HepG2 (cell line): Measurements from ENCODE around the gene TBC1D2B. TPM values are rescaled to one million over a fixed set of nuclear protein-coding genes. Genes with fewer than 3 reads are reported as not detected.

Experiments
- ARNTL ChIP-seq: sonication (generic); formaldehyde crosslinking; IDR thresholded peaks from 2 replicates; pipeline ENCODE4 v1.4.0; 2020; ENCODE audit warnings: mild to moderate bottlenecking, missing genetic modification reagents
- CHD2 ChIP-seq: IDR thresholded peaks from 2 replicates; pipeline ENCODE4 v1.6.1; 2011; ENCODE audit warnings: low read depth, low read length, improper control_type of control experiment
- EED ChIP-seq: sonication (generic); formaldehyde crosslinking; IDR thresholded peaks from 2 replicates; pipeline ENCODE4 v1.5.0; 2020; ENCODE audit warnings: mild to moderate bottlenecking, missing genetic modification reagents
- FOXA3 ChIP-seq: IDR thresholded peaks from 2 replicates; pipeline ENCODE4 v1.6.1; 2016; ENCODE audit warnings: missing genetic modification reagents, missing compliant biosample characterization
- FOXM1 ChIP-seq: sonication (generic); formaldehyde crosslinking; IDR thresholded peaks from 2 replicates; pipeline ENCODE4 v1.5.0; 2020; ENCODE audit warnings: missing genetic modification reagents
- HDAC1 ChIP-seq: sonication (generic); formaldehyde crosslinking; IDR thresholded peaks from 2 replicates; pipeline ENCODE4 v1.5.1; 2020; ENCODE audit warnings: mild to moderate bottlenecking, missing genetic modification reagents
- HNF4A ChIP-seq: sonication (generic); formaldehyde crosslinking; IDR thresholded peaks from 2 replicates; pipeline ENCODE4 v1.4.0; 2020; ENCODE audit warnings: missing genetic modification reagents
- KLF12 ChIP-seq: sonication (generic); formaldehyde crosslinking; IDR thresholded peaks from 2 replicates; pipeline ENCODE4 v1.4.0; 2020; ENCODE audit warnings: missing genetic modification reagents, borderline replicate concordance
- MAZ ChIP-seq, 2 experiments: sonication (generic) in 1 of 2; formaldehyde crosslinking in 1 of 2; IDR thresholded peaks; 2 replicates each; pipeline versions ENCODE4 v1.5.0 to v1.6.1; 2012 to 2020; ENCODE audit warnings: low read depth in 2 of 2, mild to moderate bottlenecking in 2 of 2, borderline replicate concordance in 1 of 2, improper control_type of control experiment in 1 of 2, low read length in 1 of 2, missing genetic modification reagents in 1 of 2, moderate library complexity in 1 of 2
- MXI1 ChIP-seq: IDR thresholded peaks from 3 replicates; pipeline ENCODE4 v1.6.1; 2012; ENCODE audit warnings: low read depth, low read length, inconsistent platforms, borderline replicate concordance
- RCOR2 ChIP-seq: IDR thresholded peaks from 2 replicates; pipeline ENCODE4 v1.6.1; 2016; ENCODE audit warnings: missing biosample characterization, missing genetic modification reagents
- RFX1 ChIP-seq: fragments of 450-650 bp; IDR thresholded peaks from 2 replicates; pipeline ENCODE4 v1.6.1; 2017
- ZNF205 ChIP-seq: IDR thresholded peaks from 2 replicates; pipeline ENCODE4 v1.6.1; 2018; ENCODE audit warnings: missing biosample characterization, missing genetic modification reagents
- ZNF441 ChIP-seq: sonication (generic); formaldehyde crosslinking; IDR thresholded peaks from 2 replicates; pipeline ENCODE4 v1.7.0; 2021; ENCODE audit warnings: missing genetic modification reagents, borderline replicate concordance
- ZNF496 ChIP-seq: sonication (generic); formaldehyde crosslinking; IDR thresholded peaks from 2 replicates; pipeline ENCODE4 v1.8.1; 2023; ENCODE audit warnings: mild to moderate bottlenecking, moderate library complexity, missing genetic modification reagents; ENCODE audit not compliant: insufficient replicate concordance
- ZNF644 ChIP-seq: IDR thresholded peaks from 2 replicates; pipeline ENCODE4 v1.6.1; 2016; ENCODE audit warnings: low read depth
- ZNF761 ChIP-seq: sonication (generic); formaldehyde crosslinking; conservative IDR thresholded peaks from 2 replicates; pipeline ENCODE4 v1.4.0; 2020; ENCODE audit warnings: mild to moderate bottlenecking, missing genetic modification reagents
- ZNF781 ChIP-seq: sonication (generic); formaldehyde crosslinking; IDR thresholded peaks from 2 replicates; pipeline ENCODE4 v1.5.1; 2020; ENCODE audit warnings: borderline replicate concordance, mild to moderate bottlenecking, missing genetic modification reagents; ENCODE audit errors: not compliant biosample characterization
- polyA plus RNA-seq, 8 experiments: library from polyadenylated mRNA; depleted of rRNA in 3 of 8; stranded (reverse) in 7 of 8; unstranded in 1 of 8; fragments of >200 nt; fragmentation: Illumina TruSeq in 4 of 8; extraction: Trizol in 4 of 8; gene quantifications; 2 replicates each; pipeline versions ENCODE4 v1.2.1 to v1.2.3, GENCODE V29; 2011 to 2016; ENCODE audit warnings: low read depth in 4 of 8, missing spikeins in 1 of 8, mixed read lengths in 1 of 8; ENCODE audit not compliant: insufficient read depth in 1 of 8
- total RNA-seq, 5 experiments: library from RNA; depleted of rRNA; stranded (reverse); fragments of >200 nt; fragmentation: Illumina TruSeq; extraction: Trizol; gene quantifications; 2 replicates each; pipeline ENCODE4 v1.2.3, GENCODE V29; 2016; ENCODE audit warnings: low read depth in 1 of 5
- TF ChIP-seq, protein P1 (sequence below): sonication (generic); formaldehyde crosslinking; conservative IDR thresholded peaks from 2 replicates; pipeline ENCODE4 v1.4.0; 2020; ENCODE audit warnings: mild to moderate bottlenecking, missing genetic modification reagents, moderate library complexity
- TF ChIP-seq, protein P2 (sequence below): IDR thresholded peaks from 2 replicates; pipeline ENCODE4 v1.6.1; 2016; ENCODE audit warnings: low read depth
- TF ChIP-seq, protein P3 (sequence below): sonication (generic); formaldehyde crosslinking; IDR thresholded peaks from 2 replicates; pipeline ENCODE4 v1.4.0; 2020; ENCODE audit warnings: missing genetic modification reagents, borderline replicate concordance
- TF ChIP-seq, protein P4 (sequence below): IDR thresholded peaks from 2 replicates; pipeline ENCODE4 v1.6.1; 2018; ENCODE audit warnings: missing genetic modification reagents

The TBC1D2B gene
- total and polyA plus RNA-seq, 2 of the 13 experiments (the other 11 are each of a cell fraction or from before 2014, with no cell fraction given): 10.1 to 14.4 TPM

- TF ChIP-seq, protein P1, sequence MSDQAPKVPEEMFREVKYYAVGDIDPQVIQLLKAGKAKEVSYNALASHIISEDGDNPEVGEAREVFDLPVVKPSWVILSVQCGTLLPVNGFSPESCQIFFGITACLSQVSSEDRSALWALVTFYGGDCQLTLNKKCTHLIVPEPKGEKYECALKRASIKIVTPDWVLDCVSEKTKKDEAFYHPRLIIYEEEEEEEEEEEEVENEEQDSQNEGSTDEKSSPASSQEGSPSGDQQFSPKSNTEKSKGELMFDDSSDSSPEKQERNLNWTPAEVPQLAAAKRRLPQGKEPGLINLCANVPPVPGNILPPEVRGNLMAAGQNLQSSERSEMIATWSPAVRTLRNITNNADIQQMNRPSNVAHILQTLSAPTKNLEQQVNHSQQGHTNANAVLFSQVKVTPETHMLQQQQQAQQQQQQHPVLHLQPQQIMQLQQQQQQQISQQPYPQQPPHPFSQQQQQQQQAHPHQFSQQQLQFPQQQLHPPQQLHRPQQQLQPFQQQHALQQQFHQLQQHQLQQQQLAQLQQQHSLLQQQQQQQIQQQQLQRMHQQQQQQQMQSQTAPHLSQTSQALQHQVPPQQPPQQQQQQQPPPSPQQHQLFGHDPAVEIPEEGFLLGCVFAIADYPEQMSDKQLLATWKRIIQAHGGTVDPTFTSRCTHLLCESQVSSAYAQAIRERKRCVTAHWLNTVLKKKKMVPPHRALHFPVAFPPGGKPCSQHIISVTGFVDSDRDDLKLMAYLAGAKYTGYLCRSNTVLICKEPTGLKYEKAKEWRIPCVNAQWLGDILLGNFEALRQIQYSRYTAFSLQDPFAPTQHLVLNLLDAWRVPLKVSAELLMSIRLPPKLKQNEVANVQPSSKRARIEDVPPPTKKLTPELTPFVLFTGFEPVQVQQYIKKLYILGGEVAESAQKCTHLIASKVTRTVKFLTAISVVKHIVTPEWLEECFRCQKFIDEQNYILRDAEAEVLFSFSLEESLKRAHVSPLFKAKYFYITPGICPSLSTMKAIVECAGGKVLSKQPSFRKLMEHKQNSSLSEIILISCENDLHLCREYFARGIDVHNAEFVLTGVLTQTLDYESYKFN (CRISPR knock-in tag): peak; percentile 51
- 0 out of 2 replicates have a peak, but pooled peaks have one; percentile 58 for TF ChIP-seq ZNF761 (CRISPR knock-in tag)
- peak; percentile 69 for TF ChIP-seq FOXA3 (CRISPR knock-in tag)
- TF ChIP-seq, protein P2, sequence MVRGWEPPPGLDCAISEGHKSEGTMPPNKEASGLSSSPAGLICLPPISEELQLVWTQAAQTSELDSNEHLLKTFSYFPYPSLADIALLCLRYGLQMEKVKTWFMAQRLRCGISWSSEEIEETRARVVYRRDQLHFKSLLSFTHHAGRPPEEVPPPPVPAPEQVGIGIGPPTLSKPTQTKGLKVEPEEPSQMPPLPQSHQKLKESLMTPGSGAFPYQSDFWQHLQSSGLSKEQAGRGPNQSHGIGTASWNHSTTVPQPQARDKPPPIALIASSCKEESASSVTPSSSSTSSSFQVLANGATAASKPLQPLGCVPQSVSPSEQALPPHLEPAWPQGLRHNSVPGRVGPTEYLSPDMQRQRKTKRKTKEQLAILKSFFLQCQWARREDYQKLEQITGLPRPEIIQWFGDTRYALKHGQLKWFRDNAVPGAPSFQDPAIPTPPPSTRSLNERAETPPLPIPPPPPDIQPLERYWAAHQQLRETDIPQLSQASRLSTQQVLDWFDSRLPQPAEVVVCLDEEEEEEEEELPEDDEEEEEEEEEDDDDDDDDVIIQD (CRISPR knock-in tag): peak; percentile 36; the same call in 1 of the 2 replicates
- TF ChIP-seq RCOR2 (CRISPR knock-in tag): 0 out of 2 replicates have a peak, but pooled peaks have one; percentile 29
- TF ChIP-seq HDAC1 (CRISPR knock-in tag): peak; percentile 69
- TF ChIP-seq HNF4A: peak; percentile 82
- peak; percentile 64 for TF ChIP-seq ZNF644 (CRISPR knock-in tag)
- TF ChIP-seq RFX1: no peak
- TF ChIP-seq MXI1: no peak; the same call in 2 of the 3 replicates
- TF ChIP-seq, protein P3, sequence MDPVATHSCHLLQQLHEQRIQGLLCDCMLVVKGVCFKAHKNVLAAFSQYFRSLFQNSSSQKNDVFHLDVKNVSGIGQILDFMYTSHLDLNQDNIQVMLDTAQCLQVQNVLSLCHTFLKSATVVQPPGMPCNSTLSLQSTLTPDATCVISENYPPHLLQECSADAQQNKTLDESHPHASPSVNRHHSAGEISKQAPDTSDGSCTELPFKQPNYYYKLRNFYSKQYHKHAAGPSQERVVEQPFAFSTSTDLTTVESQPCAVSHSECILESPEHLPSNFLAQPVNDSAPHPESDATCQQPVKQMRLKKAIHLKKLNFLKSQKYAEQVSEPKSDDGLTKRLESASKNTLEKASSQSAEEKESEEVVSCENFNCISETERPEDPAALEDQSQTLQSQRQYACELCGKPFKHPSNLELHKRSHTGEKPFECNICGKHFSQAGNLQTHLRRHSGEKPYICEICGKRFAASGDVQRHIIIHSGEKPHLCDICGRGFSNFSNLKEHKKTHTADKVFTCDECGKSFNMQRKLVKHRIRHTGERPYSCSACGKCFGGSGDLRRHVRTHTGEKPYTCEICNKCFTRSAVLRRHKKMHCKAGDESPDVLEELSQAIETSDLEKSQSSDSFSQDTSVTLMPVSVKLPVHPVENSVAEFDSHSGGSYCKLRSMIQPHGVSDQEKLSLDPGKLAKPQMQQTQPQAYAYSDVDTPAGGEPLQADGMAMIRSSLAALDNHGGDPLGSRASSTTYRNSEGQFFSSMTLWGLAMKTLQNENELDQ (CRISPR knock-in tag): no peak
- peak; percentile 37; the same call in 1 of the 2 replicates for TF ChIP-seq KLF12 (CRISPR knock-in tag)
- no peak for TF ChIP-seq ZNF781 (CRISPR knock-in tag)
- TF ChIP-seq MAZ (IDR thresholded peaks at IDR 0.05; ENCODE audit: borderline replicate concordance, low read depth, low read length): no peak
- TF ChIP-seq MAZ (CRISPR knock-in tag; IDR thresholded peaks at IDR 0.05; ENCODE audit: low read depth): 0 out of 2 replicates have a peak, but pooled peaks have one; percentile 37
- TF ChIP-seq ZNF205 (CRISPR knock-in tag): peak; percentile 72; the same call in 1 of the 2 replicates
- TF ChIP-seq FOXM1 (CRISPR knock-in tag): no peak
- no peak for TF ChIP-seq ARNTL (CRISPR knock-in tag)
- no peak for TF ChIP-seq EED (CRISPR knock-in tag)
- no peak for TF ChIP-seq ZNF496 (CRISPR knock-in tag)
- TF ChIP-seq, protein P4, sequence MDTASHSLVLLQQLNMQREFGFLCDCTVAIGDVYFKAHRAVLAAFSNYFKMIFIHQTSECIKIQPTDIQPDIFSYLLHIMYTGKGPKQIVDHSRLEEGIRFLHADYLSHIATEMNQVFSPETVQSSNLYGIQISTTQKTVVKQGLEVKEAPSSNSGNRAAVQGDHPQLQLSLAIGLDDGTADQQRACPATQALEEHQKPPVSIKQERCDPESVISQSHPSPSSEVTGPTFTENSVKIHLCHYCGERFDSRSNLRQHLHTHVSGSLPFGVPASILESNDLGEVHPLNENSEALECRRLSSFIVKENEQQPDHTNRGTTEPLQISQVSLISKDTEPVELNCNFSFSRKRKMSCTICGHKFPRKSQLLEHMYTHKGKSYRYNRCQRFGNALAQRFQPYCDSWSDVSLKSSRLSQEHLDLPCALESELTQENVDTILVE (CRISPR knock-in tag): no peak
- TF ChIP-seq CHD2: no peak
- TF ChIP-seq ZNF441 (CRISPR knock-in tag): peak; percentile 62; the same call in 1 of the 2 replicates
Observed at GRCh38 chr15:78012643-78013077, 64.9 kb downstream of the TBC1D2B start (continued).
